HepG2 (cell line): ENCODE measurements around the gene CRKL. TPM values are rescaled to one million over a fixed set of nuclear protein-coding genes. Genes with fewer than 3 reads are reported as not detected.

Experiments
- DZIP1 ChIP-seq: sonication (generic); formaldehyde crosslinking; IDR thresholded peaks from 2 replicates; pipeline ENCODE4 v1.5.0; 2020; ENCODE audit warnings: mild to moderate bottlenecking, missing genetic modification reagents
- ETS1 ChIP-seq: sonication (generic); formaldehyde crosslinking; IDR thresholded peaks from 2 replicates; pipeline ENCODE4 v1.4.0; 2020; ENCODE audit warnings: missing genetic modification reagents
- FOXP1 ChIP-seq, 2 experiments: fragments of 450-650 bp in 1 of 2; IDR thresholded peaks; 2 replicates each; pipeline ENCODE4 v1.6.1; 2017 to 2018; ENCODE audit warnings: antibody characterized with exemption in 1 of 2
- GZF1 ChIP-seq: sonication (generic); formaldehyde crosslinking; IDR thresholded peaks from 2 replicates; pipeline ENCODE4 v1.5.1; 2020; ENCODE audit warnings: mild to moderate bottlenecking, missing genetic modification reagents
- PHF21A ChIP-seq: sonication (generic); formaldehyde crosslinking; IDR thresholded peaks from 2 replicates; pipeline ENCODE4 v1.5.0; 2020; ENCODE audit warnings: mild to moderate bottlenecking, missing genetic modification reagents
- RCOR2 ChIP-seq: IDR thresholded peaks from 2 replicates; pipeline ENCODE4 v1.6.1; 2016; ENCODE audit warnings: missing biosample characterization, missing genetic modification reagents
- SMYD3 ChIP-seq: sonication (generic); formaldehyde crosslinking; IDR thresholded peaks from 2 replicates; pipeline ENCODE4 v1.8.1; 2023; ENCODE audit warnings: mild to moderate bottlenecking, missing genetic modification reagents
- SRSF4 ChIP-seq: fragments of 200-400 bp; formaldehyde crosslinking; IDR thresholded peaks from one replicate; pipeline ENCODE4 v1.6.1; 2018; ENCODE audit warnings: mild to moderate bottlenecking, low read depth, low read length, moderate library complexity; ENCODE audit not compliant: poor library complexity, severe bottlenecking
- ZBTB1 ChIP-seq: sonication (generic); formaldehyde crosslinking; IDR thresholded peaks from 2 replicates; pipeline ENCODE4 v1.4.0; 2020; ENCODE audit warnings: missing genetic modification reagents, borderline replicate concordance
- ZNF235 ChIP-seq: sonication (generic); formaldehyde crosslinking; IDR thresholded peaks from 2 replicates; pipeline ENCODE4 v1.8.1; 2023; ENCODE audit warnings: mild to moderate bottlenecking, missing genetic modification reagents, borderline replicate concordance
- ZNF33B ChIP-seq: sonication (generic); formaldehyde crosslinking; IDR thresholded peaks from 2 replicates; pipeline ENCODE4 v1.5.1; 2020; ENCODE audit warnings: mild to moderate bottlenecking, missing genetic modification reagents
- ZNF496 ChIP-seq: sonication (generic); formaldehyde crosslinking; IDR thresholded peaks from 2 replicates; pipeline ENCODE4 v1.8.1; 2023; ENCODE audit warnings: mild to moderate bottlenecking, moderate library complexity, missing genetic modification reagents; ENCODE audit not compliant: insufficient replicate concordance
- ZNF546 ChIP-seq: sonication (generic); formaldehyde crosslinking; conservative IDR thresholded peaks from 2 replicates; pipeline ENCODE4 v1.8.1; 2023; ENCODE audit warnings: mild to moderate bottlenecking, missing genetic modification reagents
- ZNF746 ChIP-seq: sonication (generic); formaldehyde crosslinking; IDR thresholded peaks from 2 replicates; pipeline ENCODE4 v1.8.0; 2022; ENCODE audit warnings: mild to moderate bottlenecking, missing genetic modification reagents
- ZNF792 ChIP-seq: IDR thresholded peaks from 2 replicates; pipeline ENCODE4 v1.6.1; 2016
- ZSCAN31 ChIP-seq: sonication (generic); formaldehyde crosslinking; IDR thresholded peaks from 2 replicates; pipeline ENCODE4 v1.5.0; 2020; ENCODE audit warnings: low read depth, mild to moderate bottlenecking, missing genetic modification reagents
- polyA plus RNA-seq, 8 experiments: library from polyadenylated mRNA; depleted of rRNA in 3 of 8; stranded (reverse) in 7 of 8; unstranded in 1 of 8; fragments of >200 nt; fragmentation: Illumina TruSeq in 4 of 8; extraction: Trizol in 4 of 8; gene quantifications; 2 replicates each; pipeline versions ENCODE4 v1.2.1 to v1.2.3, GENCODE V29; 2011 to 2016; ENCODE audit warnings: low read depth in 4 of 8, missing spikeins in 1 of 8, mixed read lengths in 1 of 8; ENCODE audit not compliant: insufficient read depth in 1 of 8
- total RNA-seq, 5 experiments: library from RNA; depleted of rRNA; stranded (reverse); fragments of >200 nt; fragmentation: Illumina TruSeq; extraction: Trizol; gene quantifications; 2 replicates each; pipeline ENCODE4 v1.2.3, GENCODE V29; 2016; ENCODE audit warnings: low read depth in 1 of 5
- TF ChIP-seq, protein P1 (sequence below): sonication (generic); formaldehyde crosslinking; conservative IDR thresholded peaks from 2 replicates; pipeline ENCODE4 v1.8.0; 2022; ENCODE audit warnings: low read depth, missing genetic modification reagents
- TF ChIP-seq, protein P2 (sequence below), 2 experiments: sonication (generic) in 1 of 2; formaldehyde crosslinking in 1 of 2; IDR thresholded peaks; 2 replicates each; pipeline versions ENCODE4 v1.4.0 to v1.6.1; 2016 to 2020; ENCODE audit warnings: borderline replicate concordance in 1 of 2, low read depth in 1 of 2, mild to moderate bottlenecking in 1 of 2, missing genetic modification reagents in 1 of 2

The CRKL gene
- total and polyA plus RNA-seq, 2 of the 13 experiments (the other 11 are each of a cell fraction or from before 2014, with no cell fraction given): 37.4 to 60.6 TPM

- peak; percentile 94 for TF ChIP-seq ZSCAN31
- 0 out of 2 replicates have a peak, but pooled peaks have one; percentile 61 for TF ChIP-seq ZBTB1 (CRISPR knock-in tag)
- TF ChIP-seq DZIP1 (CRISPR knock-in tag): peak; percentile 76; the same call in 1 of the 2 replicates
- 0 out of 2 replicates have a peak, but pooled peaks have one; percentile 66 for TF ChIP-seq GZF1
- peak; percentile 85; the same call in 1 of the 2 replicates for TF ChIP-seq SMYD3 (CRISPR knock-in tag)
- TF ChIP-seq FOXP1 (IDR thresholded peaks at IDR 0.05): no peak
- TF ChIP-seq FOXP1 (CRISPR knock-in tag; IDR thresholded peaks at IDR 0.05): 0 out of 2 replicates have a peak, but pooled peaks have one; percentile 28
- peak; percentile 30; the same call in 1 of the 2 replicates for TF ChIP-seq ZNF792 (CRISPR knock-in tag)
- TF ChIP-seq ZNF496: no peak
- TF ChIP-seq PHF21A (CRISPR knock-in tag): no peak
- TF ChIP-seq ZNF235: peak; percentile 98
- TF ChIP-seq ZNF746 (CRISPR knock-in tag): peak; percentile 75; the same call in 1 of the 2 replicates
- TF ChIP-seq ETS1 (CRISPR knock-in tag): 0 out of 2 replicates have a peak, but pooled peaks have one; percentile 82
- no peak for TF ChIP-seq SRSF4
- TF ChIP-seq, protein P1, sequence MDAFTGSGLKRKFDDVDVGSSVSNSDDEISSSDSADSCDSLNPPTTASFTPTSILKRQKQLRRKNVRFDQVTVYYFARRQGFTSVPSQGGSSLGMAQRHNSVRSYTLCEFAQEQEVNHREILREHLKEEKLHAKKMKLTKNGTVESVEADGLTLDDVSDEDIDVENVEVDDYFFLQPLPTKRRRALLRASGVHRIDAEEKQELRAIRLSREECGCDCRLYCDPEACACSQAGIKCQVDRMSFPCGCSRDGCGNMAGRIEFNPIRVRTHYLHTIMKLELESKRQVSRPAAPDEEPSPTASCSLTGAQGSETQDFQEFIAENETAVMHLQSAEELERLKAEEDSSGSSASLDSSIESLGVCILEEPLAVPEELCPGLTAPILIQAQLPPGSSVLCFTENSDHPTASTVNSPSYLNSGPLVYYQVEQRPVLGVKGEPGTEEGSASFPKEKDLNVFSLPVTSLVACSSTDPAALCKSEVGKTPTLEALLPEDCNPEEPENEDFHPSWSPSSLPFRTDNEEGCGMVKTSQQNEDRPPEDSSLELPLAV (CRISPR knock-in tag): no peak
- TF ChIP-seq ZNF546 (CRISPR knock-in tag): peak; percentile 69; the same call in 1 of the 2 replicates
- no peak for TF ChIP-seq RCOR2 (CRISPR knock-in tag)
- TF ChIP-seq, protein P2, sequence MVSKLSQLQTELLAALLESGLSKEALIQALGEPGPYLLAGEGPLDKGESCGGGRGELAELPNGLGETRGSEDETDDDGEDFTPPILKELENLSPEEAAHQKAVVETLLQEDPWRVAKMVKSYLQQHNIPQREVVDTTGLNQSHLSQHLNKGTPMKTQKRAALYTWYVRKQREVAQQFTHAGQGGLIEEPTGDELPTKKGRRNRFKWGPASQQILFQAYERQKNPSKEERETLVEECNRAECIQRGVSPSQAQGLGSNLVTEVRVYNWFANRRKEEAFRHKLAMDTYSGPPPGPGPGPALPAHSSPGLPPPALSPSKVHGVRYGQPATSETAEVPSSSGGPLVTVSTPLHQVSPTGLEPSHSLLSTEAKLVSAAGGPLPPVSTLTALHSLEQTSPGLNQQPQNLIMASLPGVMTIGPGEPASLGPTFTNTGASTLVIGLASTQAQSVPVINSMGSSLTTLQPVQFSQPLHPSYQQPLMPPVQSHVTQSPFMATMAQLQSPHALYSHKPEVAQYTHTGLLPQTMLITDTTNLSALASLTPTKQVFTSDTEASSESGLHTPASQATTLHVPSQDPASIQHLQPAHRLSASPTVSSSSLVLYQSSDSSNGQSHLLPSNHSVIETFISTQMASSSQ (IDR thresholded peaks at IDR 0.05; ENCODE audit: low read depth): no peak
- TF ChIP-seq, protein P2 (CRISPR knock-in tag; IDR thresholded peaks at IDR 0.05; ENCODE audit: borderline replicate concordance): peak; percentile 78
- TF ChIP-seq ZNF33B: no peak; the same call in 1 of the 2 replicates
Measured at GRCh38 chr22:20981787-20982562, 64.8 kb downstream of the CRKL start, which contains the start of gene LZTR1 (continued).
